Adrenal gland (tissue), 12 donors: ENCODE data around the gene TMEM14A. TPM values are rescaled to one million over a fixed set of nuclear protein-coding genes. Genes with fewer than 3 reads are reported as not detected.

Experiments used
- DNase-seq, 7 donors: peaks; one replicate each; pipeline ENCODE4 v3.0.0-alpha.2; 2019 to 2020
- H3K27ac ChIP-seq, 5 donors: fragments of 200-600 bp; sonication (generic) in 4 of 5; 1 replicate in 3 of 5; 2 replicates in 2 of 5; pipeline versions ENCODE4 v1.5.1 to v1.8.0; 2016 to 2020; ENCODE audit warnings: mild to moderate bottlenecking in 1 of 5
- H3K27me3 ChIP-seq: fragments of 200-600 bp; 2 replicates; pipeline ENCODE4 v1.8.0; 2021
- H3K36me3 ChIP-seq, 2 donors: fragments of 200-600 bp; replicated peaks in 1 of 2; 1 replicate in 1 of 2; 2 replicates in 1 of 2; pipeline versions ENCODE4 v1.5.1 to v1.8.0; 2018 to 2022
- H3K4me1 ChIP-seq, 2 donors: fragments of 200-600 bp; replicated peaks in 1 of 2; 1 replicate in 1 of 2; 2 replicates in 1 of 2; pipeline versions ENCODE4 v1.5.1 to v1.8.0; 2018 to 2021
- H3K4me3 ChIP-seq, 4 donors: fragments of 200-600 bp; sonication (generic) in 3 of 4; one replicate each; pipeline ENCODE4 v1.5.1; 2016 to 2018
- H3K9me3 ChIP-seq, 3 donors: fragments of 200-600 bp; sonication (generic) in 1 of 3; replicated peaks in 1 of 3; 1 replicate in 2 of 3; 2 replicates in 1 of 3; pipeline versions ENCODE4 v1.5.1 to v1.8.0; 2016 to 2021
- POLR2A ChIP-seq, 2 donors: fragments of 450-650 bp; IDR thresholded peaks; one replicate each; pipeline ENCODE4 v1.6.1; 2017; ENCODE audit warnings: antibody characterized with exemption in 2 of 2, mild to moderate bottlenecking in 2 of 2, moderate library complexity in 1 of 2
- WGBS, 4 donors: extraction: QIAGEN DNeasy Blood & Tissue Kit in 2 of 4; methylation state at CpG; one replicate each; pipeline versions ENCODE4 v1.1.5 to v1.1.7; 2013 to 2017; 5-methylcytosine and 5-hydroxymethylcytosine counted together
- intact Hi-C, 2 donors: fragments of 100-400 bp; cut with DNase I; formaldehyde crosslinking; loops; one replicate each; pipeline versions ENCODE4 v1.14.1 to v1.15.0; 2022 to 2023
- polyA plus RNA-seq, 3 donors: library from polyadenylated mRNA; stranded (reverse); fragments of 200-250 nt in 2 of 3; fragments of 350-450 nt in 1 of 3; fragmentation: Illumina TruSeq in 1 of 3; extraction: RNeasy Lipid Tissue Mini Kit (QIAGEN cat#74804) in 1 of 3; gene quantifications; one replicate each; pipeline ENCODE4 v1.2.3, GENCODE V29; 2013 to 2014
- total RNA-seq, 9 donors: library from RNA; depleted of rRNA in 4 of 9; stranded (reverse); fragments of >200 nt in 4 of 9; fragments of 120-200 nt in 1 of 9; fragmentation: NEBNext Ultra II Directional in 1 of 9; extraction: Animal tissue kit (Norgen Biotek cat#: 25700) in 1 of 9; gene quantifications; one replicate each; pipeline versions ENCODE4 v1.1.0 to v1.2.4, GENCODE V29; 2013 to 2023
- TF ChIP-seq, protein P1 (sequence below), 6 experiments: fragments of 450-650 bp in 4 of 6; fragments of 200-600 bp in 2 of 6; sonication (generic) in 1 of 6; IDR thresholded peaks; 1 replicate in 5 of 6; 2 replicates in 1 of 6; pipeline versions ENCODE4 v1.5.1 to v1.8.0; 2016 to 2021; ENCODE audit warnings: antibody characterized with exemption in 6 of 6, mild to moderate bottlenecking in 2 of 6, moderate library complexity in 1 of 6
- donor health status: healthy with polysubstance abuse.
- donor health status: Bipolar disorder and iron deficiency.
- donor health status: DM: yes; HTN: yes; CAD: no.
- donor health status: DM: no; HTN: no; CAD: no.
- donor health status: DM: no; HTN: no; CAD: no.
- donor health status: DM: yes; HTN: yes; CAD: no.

The TMEM14A gene
- total and polyA plus RNA-seq, 12 donors, result 12.9 to 70.9 (median 51.0) TPM

DNA sequence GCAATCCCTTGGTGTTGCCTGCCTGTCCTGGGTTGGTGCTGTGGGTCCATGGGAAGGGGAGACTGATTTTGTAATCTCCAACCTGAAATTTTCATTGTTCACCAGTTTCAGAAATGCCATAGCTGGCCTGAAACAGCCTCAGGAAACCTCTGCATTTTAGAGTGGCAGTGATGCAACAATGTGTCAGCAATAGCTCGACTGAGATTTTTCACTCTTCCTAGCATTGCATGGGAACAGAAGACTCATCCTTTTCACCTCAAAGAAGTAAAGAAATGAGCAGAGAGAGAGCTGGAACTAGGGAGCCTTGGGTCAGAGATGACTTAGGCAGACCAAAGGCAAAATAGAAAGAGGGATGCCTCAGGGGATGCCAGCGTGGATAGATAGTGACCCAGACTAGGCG, 23.7 kb upstream of the TMEM14A start:
- Histone ChIP-seq H3K4me1 (no peaks in the 10 kb centered on the region), H3K4me3 (no peak overlapping the region), H3K36me3 (no peaks in the 10 kb centered on the region), H3K27me3 (peaks cover 6% of the 10 kb centered on the region), H3K27ac (no peak overlapping the region), H3K9me3 (no peaks in the 10 kb centered on the region)
- intact Hi-C loops, result no loop called here
- DNase-seq, result no peak
- TF ChIP-seq POLR2A (IDR thresholded peaks at IDR 0.05), result no peak
- TF ChIP-seq, protein P1, sequence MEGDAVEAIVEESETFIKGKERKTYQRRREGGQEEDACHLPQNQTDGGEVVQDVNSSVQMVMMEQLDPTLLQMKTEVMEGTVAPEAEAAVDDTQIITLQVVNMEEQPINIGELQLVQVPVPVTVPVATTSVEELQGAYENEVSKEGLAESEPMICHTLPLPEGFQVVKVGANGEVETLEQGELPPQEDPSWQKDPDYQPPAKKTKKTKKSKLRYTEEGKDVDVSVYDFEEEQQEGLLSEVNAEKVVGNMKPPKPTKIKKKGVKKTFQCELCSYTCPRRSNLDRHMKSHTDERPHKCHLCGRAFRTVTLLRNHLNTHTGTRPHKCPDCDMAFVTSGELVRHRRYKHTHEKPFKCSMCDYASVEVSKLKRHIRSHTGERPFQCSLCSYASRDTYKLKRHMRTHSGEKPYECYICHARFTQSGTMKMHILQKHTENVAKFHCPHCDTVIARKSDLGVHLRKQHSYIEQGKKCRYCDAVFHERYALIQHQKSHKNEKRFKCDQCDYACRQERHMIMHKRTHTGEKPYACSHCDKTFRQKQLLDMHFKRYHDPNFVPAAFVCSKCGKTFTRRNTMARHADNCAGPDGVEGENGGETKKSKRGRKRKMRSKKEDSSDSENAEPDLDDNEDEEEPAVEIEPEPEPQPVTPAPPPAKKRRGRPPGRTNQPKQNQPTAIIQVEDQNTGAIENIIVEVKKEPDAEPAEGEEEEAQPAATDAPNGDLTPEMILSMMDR (IDR thresholded peaks at IDR 0.05), result no peak
- WGBS, 4 donors, result 72 to 93% (median 78%) methylated on average over 3 of the region's 3 CpGs

DNA sequence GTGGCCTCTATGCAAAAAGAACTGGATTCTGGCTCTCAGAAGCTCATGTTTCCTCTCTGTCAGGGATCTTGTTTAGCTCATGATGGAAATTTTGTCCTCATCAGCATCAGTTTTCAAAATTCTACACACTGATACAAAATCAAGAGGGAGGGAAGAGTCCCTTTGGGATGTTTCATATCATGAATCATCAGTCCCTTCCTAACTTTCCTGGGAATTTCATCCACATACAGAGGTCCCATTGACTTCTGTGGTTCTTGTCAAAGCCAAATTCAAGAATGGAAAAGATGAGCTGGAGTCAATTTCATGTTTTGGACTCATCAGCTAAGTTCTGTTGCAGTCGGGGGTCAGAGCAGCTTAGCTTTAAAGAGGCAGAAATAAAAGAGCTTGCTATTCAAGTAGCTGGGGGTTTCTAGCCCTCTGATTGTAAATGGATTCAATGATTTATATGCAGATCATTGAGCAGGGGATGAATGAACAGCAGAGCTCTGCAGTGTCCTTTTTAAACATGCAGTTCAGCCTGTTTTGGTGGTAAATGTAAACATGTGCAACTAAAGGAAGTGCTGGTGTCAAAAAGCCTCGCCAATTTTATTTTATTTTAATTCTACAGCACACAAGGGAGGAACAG, 21.3 kb upstream of the TMEM14A start:
- H3K27ac ChIP-seq, result no peak overlapping the region
- H3K27me3 ChIP-seq, result peaks cover 6% of the 10 kb centered on the region
- intact Hi-C loops, result no loop called here
- TF ChIP-seq, protein P1 (IDR thresholded peaks at IDR 0.05), result no peak
- TF ChIP-seq POLR2A (IDR thresholded peaks at IDR 0.05), result no peak
- no peaks in the 10 kb centered on the region for H3K4me1 ChIP-seq
- no peaks in the 10 kb centered on the region for H3K36me3 ChIP-seq
- no peak for DNase-seq
- no peak overlapping the region for H3K4me3 ChIP-seq
- 49 to 64% (median 52%) methylated on average over 2 of the region's 2 CpGs for WGBS, 4 donors
- H3K9me3 ChIP-seq, result no peaks in the 10 kb centered on the region

DNA sequence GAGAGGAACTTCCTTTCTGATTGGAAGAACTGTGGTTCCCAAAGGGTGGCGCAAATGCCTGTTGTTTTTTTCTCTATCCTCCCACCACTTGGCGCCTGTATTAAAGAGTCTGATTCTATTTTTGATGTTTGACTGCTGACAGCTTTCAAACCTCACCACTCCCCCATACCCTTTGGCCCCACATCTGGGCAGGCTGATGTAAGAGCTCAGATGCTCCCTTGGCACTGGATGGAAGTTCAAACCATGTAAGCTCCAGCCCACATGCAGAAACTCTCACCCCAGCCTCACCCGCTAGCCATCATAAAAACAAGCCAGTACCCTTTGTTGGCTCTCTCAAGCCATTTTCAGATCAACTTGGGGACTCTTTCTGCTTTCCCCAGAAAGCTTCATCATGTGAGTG, 20.0 kb upstream of the TMEM14A start:
- intact Hi-C loops, result no loop called here
- no peak overlapping the region for H3K27ac ChIP-seq
- no peaks in the 10 kb centered on the region for H3K36me3 ChIP-seq
- H3K9me3 ChIP-seq, result no peaks in the 10 kb centered on the region
- TF ChIP-seq, protein P1 (IDR thresholded peaks at IDR 0.05), result no peak
- no peak for TF ChIP-seq POLR2A (IDR thresholded peaks at IDR 0.05)
- DNase-seq, result no peak
- peaks cover 6% of the 10 kb centered on the region for H3K27me3 ChIP-seq
- H3K4me1 ChIP-seq, result no peaks in the 10 kb centered on the region
- WGBS, 4 donors, result 63 to 84% (median 76%) methylated on average over 3 of the region's 3 CpGs
- no peak overlapping the region for H3K4me3 ChIP-seq

DNA sequence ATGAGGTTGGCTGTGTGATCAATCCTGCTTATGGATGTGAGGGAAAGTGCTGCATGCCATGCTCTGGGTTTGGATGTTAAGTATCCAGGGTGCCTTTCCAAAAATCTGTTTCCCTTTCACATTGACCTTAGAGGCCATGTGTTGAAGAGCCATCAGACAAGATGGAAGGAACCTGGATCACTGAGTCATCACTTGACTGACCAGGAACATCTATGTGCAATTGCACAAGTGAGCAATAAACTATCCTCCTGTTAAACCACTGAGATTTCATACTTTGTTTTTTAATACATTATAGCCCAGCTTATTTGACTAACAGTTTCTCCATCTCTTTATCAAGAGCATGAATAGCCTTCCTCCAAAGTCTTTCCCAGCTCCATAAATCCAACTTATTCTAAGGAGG, 17.8 kb upstream of the TMEM14A start:
- no peak overlapping the region for H3K4me3 ChIP-seq
- no peak overlapping the region for H3K27ac ChIP-seq

More for the DNA sequence above, 17.8 kb upstream of the TMEM14A start:
- Histone ChIP-seq H3K27me3 (no peaks in the 10 kb centered on the region), H3K9me3 (no peaks in the 10 kb centered on the region), H3K4me1 (no peaks in the 10 kb centered on the region), H3K36me3 (no peaks in the 10 kb centered on the region)
- DNase-seq, result no peak
- intact Hi-C loops, result no loop called here
- TF ChIP-seq POLR2A (IDR thresholded peaks at IDR 0.05), result no peak
- TF ChIP-seq, protein P1 (IDR thresholded peaks at IDR 0.05), result no peak
